Measurements from ENCODE around the gene HIVEP3.
"Not testable (repeated sequence)": the region's sequence is repeated elsewhere in the genome, so short reads cannot be mapped to it uniquely, and the experiment has no call there.

HIVEP3 gene

GRCh38 chr1:41921271-41921670 is 2.5 kb upstream of the HIVEP3 start:
- DNase-seq (ENCODE audit: low read depth), result not testable (repeated sequence)

DNA sequence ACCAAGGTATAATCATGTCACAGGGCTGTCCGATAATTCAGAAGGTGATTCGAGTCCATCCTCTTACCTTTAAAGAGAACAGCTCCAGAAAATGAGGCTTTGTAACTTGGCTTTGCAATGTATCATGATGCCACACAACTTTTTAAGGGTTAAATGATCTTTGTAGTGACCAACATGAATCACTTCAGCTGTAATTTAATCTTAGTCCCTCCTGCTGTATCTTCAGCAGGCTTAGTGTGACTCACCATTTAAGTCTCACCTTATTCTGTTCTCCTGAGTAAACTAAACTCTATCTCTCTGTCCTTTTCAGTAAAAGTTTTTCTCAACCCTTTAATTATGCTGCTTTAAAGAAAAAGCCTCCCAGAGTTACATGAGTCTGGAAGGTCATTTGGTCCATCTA is 1.9 kb upstream of the HIVEP3 start:
- no peak for DNase-seq (ENCODE audit: low read depth)

DNA sequence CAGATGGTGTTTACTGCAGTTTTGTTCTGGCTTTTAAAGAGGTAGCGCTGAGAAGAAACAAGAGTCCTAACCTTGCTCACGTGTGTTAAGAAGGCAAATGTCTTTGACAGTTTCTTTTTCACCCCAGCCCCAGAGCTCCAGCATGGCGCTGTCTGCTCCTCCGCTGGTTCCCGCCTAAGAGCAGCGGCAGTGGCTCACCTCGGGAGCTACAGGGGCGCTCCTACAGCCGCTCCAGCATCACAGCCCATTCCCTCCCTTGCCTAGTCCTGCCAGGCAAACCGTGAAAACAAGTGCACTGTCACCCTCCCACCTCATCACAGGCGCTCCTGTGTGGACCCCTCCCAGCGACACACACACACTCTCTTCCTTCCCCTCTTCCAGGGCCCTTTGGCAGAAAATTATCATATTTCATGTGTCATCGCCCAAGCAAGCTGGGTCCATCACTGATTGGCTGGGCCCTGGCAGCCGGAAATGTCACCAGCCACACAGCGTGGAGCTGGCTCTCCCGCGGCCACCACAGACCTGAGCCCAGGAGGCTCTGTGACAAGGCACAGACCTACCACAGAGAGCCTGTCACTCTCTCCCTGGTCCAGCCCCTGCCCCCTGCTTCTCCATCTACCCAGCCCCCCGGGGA is 1.2 kb upstream of the HIVEP3 start:
- DNase-seq (ENCODE audit: low read depth), result no peak

DNA sequence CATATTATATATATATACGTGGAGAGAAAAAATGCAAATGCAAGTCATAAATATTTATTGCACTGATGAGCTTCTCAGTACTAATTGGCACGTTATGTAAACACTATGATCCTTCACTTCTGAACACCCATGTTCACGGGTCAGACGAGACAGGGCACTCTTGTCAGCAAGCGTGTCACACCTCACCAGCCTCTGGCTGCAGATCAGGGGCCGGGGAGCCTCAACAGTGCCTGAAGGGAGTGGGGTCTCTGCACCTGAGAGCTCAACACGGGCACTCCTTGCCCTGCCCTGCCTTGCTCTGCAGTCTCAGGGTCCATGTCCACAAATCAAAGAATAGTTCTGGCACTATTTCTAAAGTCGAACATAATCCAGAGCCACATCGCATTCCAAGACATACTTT is 409 bp upstream of the HIVEP3 start:
- DNase-seq (ENCODE audit: low read depth), result no peak

- DNase-seq (ENCODE audit: low read depth), result no peak
These were observed 780 bp downstream of the HIVEP3 start for GRCh38 chr1:41917835-41918449.

DNA sequence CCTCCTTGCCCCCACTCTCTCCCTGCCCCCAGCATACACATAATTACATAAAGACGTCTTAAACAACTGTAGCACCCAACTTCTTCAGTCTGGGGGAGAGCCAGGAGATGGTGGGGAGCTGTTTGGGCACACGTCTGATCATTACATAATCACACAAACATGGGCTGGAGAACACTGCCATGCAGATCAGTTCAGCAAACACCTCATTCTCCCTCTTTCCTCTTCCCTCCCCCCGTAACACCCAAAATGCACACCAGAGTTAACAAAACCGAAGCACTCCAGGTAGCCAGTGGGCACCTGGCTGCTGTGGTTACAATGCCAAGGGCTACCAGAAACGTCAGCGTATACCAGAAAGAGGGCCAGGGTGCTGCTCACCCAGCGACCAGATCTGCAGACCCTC is 1.6 kb downstream of the HIVEP3 start:
- DNase-seq (ENCODE audit: low read depth), result no peak

DNA sequence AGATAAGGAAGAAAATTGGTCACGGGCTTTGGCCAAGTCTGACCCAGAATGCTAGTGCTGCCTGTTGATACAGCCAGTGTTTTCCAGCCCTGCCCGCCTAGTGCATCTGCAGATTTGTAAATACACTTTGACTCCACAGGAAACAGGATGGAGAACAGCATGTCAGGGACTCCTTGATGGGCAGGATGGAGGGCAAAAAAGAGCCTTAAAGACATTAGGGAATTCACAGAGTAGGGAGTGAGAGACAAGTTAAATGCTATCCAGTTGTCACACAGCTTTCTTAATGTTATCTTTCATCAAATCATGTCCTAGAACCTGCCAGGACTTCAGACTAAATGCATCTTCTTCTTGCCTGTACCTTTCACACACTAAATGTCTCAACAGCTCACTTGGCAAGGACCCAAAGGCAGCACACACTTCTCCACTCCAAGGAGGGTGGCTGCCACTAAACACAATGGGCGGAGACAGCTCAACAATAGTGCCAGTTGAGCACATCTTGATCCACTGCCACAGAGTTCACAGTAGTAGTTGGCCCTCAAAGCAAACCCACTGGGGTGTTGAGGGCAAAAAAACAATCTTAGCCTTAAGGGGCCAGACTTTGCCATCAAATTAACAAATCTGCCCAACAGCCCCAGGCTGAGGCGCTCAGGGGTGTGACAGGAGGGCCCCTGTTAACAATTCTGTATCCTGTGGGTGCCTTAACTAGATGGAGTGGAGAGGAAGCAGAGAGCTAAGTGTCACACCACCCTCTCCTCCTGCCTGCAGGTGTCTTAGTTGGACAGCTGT is 2.7 kb downstream of the HIVEP3 start:
- DNase-seq (ENCODE audit: low read depth), result no peak

DNA sequence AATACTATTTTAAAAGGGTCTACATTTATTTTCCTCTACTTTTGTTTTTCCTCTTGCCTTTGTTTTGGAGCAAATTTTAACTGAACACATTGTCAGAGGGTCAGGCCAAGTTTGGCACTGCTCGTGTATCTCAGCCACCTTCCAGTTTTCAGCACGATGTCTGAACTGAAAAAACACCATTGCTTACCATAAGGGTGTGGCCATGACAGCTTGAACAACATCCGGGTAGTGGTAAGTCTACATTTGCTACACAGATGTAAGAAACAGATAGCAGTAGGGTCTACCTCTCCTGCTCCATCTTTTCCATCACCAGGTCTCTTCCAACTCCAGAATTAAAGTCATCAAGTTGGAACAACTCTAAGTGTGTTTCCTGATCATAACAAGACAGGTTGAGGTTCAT is 4.2 kb downstream of the HIVEP3 start:
- no peak for DNase-seq (ENCODE audit: low read depth)

DNA sequence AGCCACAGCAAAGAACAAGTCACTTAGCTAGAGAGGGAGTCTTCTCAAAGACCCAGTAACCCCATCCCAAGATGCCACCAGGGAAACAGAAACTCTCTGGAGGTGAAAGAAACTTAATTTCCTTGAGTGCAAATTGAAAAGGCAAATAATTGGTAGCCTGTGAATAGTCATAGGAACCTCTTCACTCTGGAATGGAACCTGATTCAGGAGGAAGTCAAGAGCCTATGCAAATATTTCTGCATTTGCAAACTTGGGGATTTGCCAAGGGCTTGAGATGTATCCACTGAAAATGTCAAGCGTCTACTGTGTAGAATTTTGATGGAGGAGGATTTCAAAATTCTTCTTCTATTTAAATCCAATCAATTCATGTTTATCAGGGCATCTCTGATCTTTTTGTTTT is 5.7 kb downstream of the HIVEP3 start:
- no peak for DNase-seq (ENCODE audit: low read depth)

GRCh38 chr1:41908288-41908895 is 10.3 kb downstream of the HIVEP3 start:
- DNase-seq (ENCODE audit: low read depth), result no peak

DNA sequence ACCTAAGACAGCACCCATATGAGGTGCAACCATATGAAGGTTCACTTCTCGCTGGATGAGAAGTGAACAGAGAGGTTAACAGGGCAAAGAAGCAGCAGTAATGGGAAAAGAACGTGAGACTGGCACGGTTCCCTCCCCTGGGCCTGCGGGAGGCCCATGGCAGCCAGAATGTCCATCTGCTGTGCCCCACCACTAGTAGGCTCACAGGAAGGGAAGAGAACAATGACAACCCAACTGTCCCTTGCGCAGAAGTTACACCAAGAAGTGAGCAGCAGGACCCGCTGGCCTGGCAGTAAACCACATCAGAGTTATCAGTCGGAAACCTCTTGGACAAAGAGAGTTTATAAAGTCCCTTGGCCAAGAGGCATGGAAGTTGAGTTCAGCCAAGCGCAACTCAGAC is 11.3 kb downstream of the HIVEP3 start:
- DNase-seq (ENCODE audit: low read depth), result no peak

DNA sequence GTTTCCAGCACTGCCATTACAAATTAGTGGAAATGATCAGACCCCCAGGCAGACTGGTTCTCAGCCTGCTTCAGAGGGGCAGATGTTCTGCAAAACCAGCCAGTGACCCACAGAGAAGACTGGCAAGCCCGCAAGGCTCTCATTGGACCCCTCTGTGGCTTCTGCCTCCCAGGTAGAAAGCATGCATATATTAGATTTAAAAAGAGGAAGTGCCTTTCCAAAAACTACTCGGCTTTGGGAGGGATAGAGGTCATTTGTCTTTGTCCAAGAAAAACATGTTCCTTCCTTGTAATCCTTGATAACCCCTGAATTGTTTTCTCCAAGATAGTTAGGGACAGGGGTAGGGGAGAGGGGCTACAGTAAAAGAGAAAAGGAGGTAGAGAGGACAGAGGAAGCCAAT is 11.8 kb downstream of the HIVEP3 start:
- no peak for DNase-seq (ENCODE audit: low read depth)

DNA sequence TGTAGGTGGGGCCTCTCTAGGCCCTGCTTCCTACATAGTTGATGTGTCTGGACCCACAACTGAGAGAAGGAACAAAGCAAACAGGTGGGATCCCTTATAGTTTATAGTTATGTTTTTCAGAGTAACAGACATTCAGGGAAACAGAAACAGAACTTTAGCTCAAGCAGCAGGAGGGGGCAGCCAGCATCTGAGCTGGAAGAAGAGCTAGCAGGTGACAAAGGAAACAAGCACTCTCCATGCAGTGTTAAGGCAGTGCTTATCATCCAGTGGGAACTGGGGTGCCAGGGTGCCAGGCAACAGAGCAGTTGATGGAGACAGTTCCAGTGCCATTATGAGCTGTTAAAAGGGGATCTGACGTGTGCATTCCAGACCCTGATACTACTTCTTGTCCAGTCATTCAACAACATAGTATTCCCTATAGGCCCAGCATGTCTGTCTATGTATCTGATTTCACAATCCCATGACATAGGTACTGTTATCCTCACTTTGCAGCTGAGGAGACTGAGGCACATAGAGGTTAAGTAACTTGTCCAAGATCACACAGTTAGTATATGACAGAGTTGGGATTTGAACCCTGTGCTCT is 13.5 kb downstream of the HIVEP3 start:
- DNase-seq (ENCODE audit: low read depth), result no peak

GRCh38 chr1:41902664-41903063 is 16.1 kb downstream of the HIVEP3 start:
- no peak for DNase-seq (ENCODE audit: low read depth)

- no peak for DNase-seq (ENCODE audit: low read depth)
These were observed 16.6 kb downstream of the HIVEP3 start for GRCh38 chr1:41902159-41902577.

- no peak for DNase-seq (ENCODE audit: low read depth)
These were observed 17.2 kb downstream of the HIVEP3 start for GRCh38 chr1:41901551-41901950.

GRCh38 chr1:41900603-41901444 is 17.9 kb downstream of the HIVEP3 start:
- no peak for DNase-seq (ENCODE audit: low read depth)

GRCh38 chr1:41898191-41898713 is 20.5 kb downstream of the HIVEP3 start:
- no peak for DNase-seq (ENCODE audit: low read depth)

DNA sequence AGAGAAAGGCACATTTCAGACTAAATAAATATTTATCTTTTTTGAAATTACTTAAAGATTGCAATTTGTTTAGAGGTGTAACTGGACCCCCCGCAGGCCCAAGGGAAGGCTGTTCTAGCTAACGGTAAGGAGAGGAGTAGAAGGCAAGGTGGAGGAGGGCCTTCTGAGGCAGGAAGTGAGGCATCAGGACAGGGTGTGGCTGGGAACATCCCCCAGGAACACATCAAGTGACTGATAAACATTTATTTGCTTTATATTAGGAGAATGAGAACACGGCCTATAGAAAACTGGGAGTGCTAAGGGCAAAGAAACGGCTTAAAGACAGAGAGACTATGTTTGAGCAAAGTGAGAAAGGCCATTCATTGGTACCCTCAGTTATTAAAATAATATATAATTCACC is 23.2 kb downstream of the HIVEP3 start:
- DNase-seq (ENCODE audit: low read depth), result no peak

DNA sequence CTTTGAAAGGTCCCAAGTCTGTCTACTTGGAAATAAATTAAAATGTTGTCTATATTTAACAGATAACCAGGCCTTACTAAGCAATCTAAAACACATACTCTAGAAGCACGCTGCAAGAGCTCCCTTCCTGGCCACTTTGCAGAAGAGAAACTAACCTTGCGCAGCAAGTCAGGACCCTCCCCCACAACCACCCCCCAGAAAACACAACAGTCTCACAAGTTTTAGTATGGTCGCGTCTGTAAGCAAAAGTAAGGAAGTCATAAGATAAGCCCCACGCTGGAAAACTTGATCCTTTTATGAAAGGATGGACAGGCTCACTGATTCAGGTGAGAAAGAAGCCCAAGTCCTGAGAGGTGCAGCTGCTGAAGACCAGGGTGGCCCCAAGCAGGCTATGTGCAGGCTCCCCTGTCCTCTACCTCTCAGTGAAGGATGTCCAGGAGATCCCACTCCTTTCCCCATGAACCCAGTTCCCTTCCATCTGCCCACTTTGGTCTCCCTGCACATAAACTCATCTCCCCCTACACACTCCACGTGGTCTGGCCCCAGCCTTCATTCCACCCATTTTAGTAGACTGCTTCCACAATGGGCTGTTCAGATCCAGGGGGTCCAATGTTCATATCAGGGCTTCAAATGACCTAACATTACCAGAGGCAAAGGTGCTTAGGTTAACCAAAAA is 23.8 kb downstream of the HIVEP3 start:
- DNase-seq (ENCODE audit: low read depth), result no peak
